Astrocyte (in vitro differentiated cells and primary cell): ENCODE results near the gene ROR2.

Experiments used
- CTCF ChIP-seq: IDR thresholded peaks from 2 replicates; pipeline ENCODE4 v1.5.1; 2011; ENCODE audit warnings: low read depth, mild to moderate bottlenecking, inconsistent platforms, low read length, moderate library complexity; ENCODE audit not compliant: insufficient read depth
- EZH2 ChIP-seq: IDR thresholded peaks from 2 replicates; pipeline ENCODE4 v1.6.1; 2012; ENCODE audit warnings: mild to moderate bottlenecking, low read length, inconsistent platforms; ENCODE audit not compliant: insufficient read depth

- no peak for TF ChIP-seq CTCF
- no peak for TF ChIP-seq EZH2
These were observed 307.3 kb downstream of the ROR2 start for GRCh38 chr9:91642771-91643170.
